Kidney (tissue), 14 donors: ENCODE results near the gene FAM216A. TPM values are rescaled to one million over a fixed set of nuclear protein-coding genes. Genes with fewer than 3 reads are reported as not detected.
"Not testable (repeated sequence)": the region's sequence is repeated elsewhere in the genome, so short reads cannot be mapped to it uniquely, and the experiment has no call there.

Source experiments
- DNase-seq, 5 donors: peaks; one replicate each; pipeline ENCODE4 v3.0.0-alpha.2; 2013 to 2020
- FAIRE-seq: peaks from 2 replicates; lab custom pipeline; 2012; peaks lifted over from hg19 to GRCh38; lab: Jason Lieb, UNC
- H3K27ac ChIP-seq, 2 donors: one replicate each; pipeline ENCODE4 v1.7.0; 2013; ENCODE audit warnings: low read depth in 2 of 2, low read length in 2 of 2, inconsistent platforms in 1 of 2
- H3K27me3 ChIP-seq: one replicate; pipeline ENCODE4 v1.7.1; 2013; ENCODE audit warnings: low read length, inconsistent platforms; ENCODE audit not compliant: control insufficient read depth, insufficient read depth
- H3K36me3 ChIP-seq, 3 donors: one replicate each; pipeline versions ENCODE4 v1.7.0 to v1.7.1; 2013; ENCODE audit warnings: low read length in 3 of 3, control low read depth in 1 of 3, inconsistent platforms in 1 of 3; ENCODE audit not compliant: insufficient read depth in 3 of 3, control insufficient read depth in 2 of 3
- H3K4me1 ChIP-seq, 3 donors: one replicate each; pipeline versions ENCODE4 v1.7.0 to v1.7.1; 2013; ENCODE audit warnings: low read length in 3 of 3, inconsistent platforms in 1 of 3, low read depth in 1 of 3; ENCODE audit not compliant: control insufficient read depth in 2 of 3, insufficient read depth in 2 of 3
- H3K4me3 ChIP-seq, 3 donors: one replicate each; pipeline versions ENCODE4 v1.7.0 to v1.8.1; 2013; ENCODE audit warnings: low read length in 3 of 3, control low read depth in 1 of 3, inconsistent platforms in 1 of 3
- H3K9ac ChIP-seq, 3 donors: one replicate each; pipeline versions ENCODE4 v1.7.0 to v1.7.1; 2013; ENCODE audit warnings: low read length in 3 of 3, control low read depth in 1 of 3, inconsistent platforms in 1 of 3
- H3K9me3 ChIP-seq, 3 donors: one replicate each; pipeline versions ENCODE4 v1.7.0 to v1.7.1; 2013; ENCODE audit warnings: low read length in 3 of 3, control low read depth in 1 of 3, inconsistent platforms in 1 of 3; ENCODE audit not compliant: control insufficient read depth in 2 of 3, insufficient read depth in 1 of 3
- CTCF ChIP-seq: IDR thresholded peaks from 3 replicates; pipeline ENCODE4 v1.5.1; 2012; ENCODE audit warnings: mild to moderate bottlenecking, moderate library complexity, borderline replicate concordance; ENCODE audit not compliant: insufficient read depth; ENCODE audit errors: extremely low read depth
- intact Hi-C: fragments of 100-400 bp; cut with DNase I; formaldehyde crosslinking; loops from one replicate; pipeline ENCODE4 v1.11.1; 2022
- polyA plus RNA-seq: library from polyadenylated mRNA; stranded (reverse); fragments of 350-450 nt; fragmentation: Illumina TruSeq; extraction: RNeasy Lipid Tissue Mini Kit (QIAGEN cat#74804); gene quantifications from one replicate; pipeline ENCODE4 v1.2.3, GENCODE V29; 2014; ENCODE audit warnings: low read depth, low replicate concordance; ENCODE audit not compliant: insufficient read depth
- total RNA-seq: library from RNA; stranded (reverse); fragmentation: NEBNext Ultra II Directional; extraction: Animal tissue kit (Norgen Biotek cat#: 25700); gene quantifications from one replicate; pipeline ENCODE4 v1.2.1, GENCODE V29; 2021
- donor health status: control.
- donor health status: control.
- donor health status: control.
- donor health status: control.
- donor health status: control.
- donor health status: DM: yes; HTN: yes; CAD: no.
- donor health status: Normal renal cell carcinoma (clear cell type).

Gene FAM216A
- total and polyA plus RNA-seq, 2 donors from 2014 or later, result 4.0 to 4.6 TPM

DNA sequence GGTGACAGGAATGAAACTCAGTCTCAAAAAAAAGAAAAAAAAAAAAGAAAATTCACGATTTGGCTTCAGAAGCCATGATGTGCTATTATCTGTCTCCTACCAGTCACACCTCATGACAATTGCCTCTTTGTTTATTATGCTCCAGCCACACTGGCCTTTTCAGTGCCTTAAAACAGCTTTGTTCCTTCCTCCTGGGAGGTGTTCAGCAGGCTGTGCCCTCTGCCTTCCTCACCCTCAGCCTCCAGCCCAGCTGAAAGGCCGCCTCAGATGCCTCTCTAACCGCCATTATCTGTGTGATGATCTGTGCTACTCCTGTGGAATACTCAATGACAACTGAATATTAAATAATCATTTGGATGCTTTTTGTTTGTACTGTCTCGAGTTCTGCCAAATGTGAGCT lies 9.9 kb upstream of the FAM216A start:
- no peaks in the 10 kb centered on the region for H3K27me3 ChIP-seq
- H3K27ac ChIP-seq, result no peak overlapping the region
- H3K4me1 ChIP-seq, result no peaks in the 10 kb centered on the region
- H3K4me3 ChIP-seq, result no peak overlapping the region
- H3K36me3 ChIP-seq, result peaks cover 0 to 12% (median 7%) of the 10 kb centered on the region in 3 donors
- no peak overlapping the region for H3K9ac ChIP-seq
- no peak for DNase-seq
- TF ChIP-seq CTCF, result no peak
- no peaks in the 10 kb centered on the region for H3K9me3 ChIP-seq
- intact Hi-C loops, result no loop called here
- no peak for FAIRE-seq

- DNase-seq, H3K9ac ChIP-seq, H3K4me1 ChIP-seq, H3K27ac ChIP-seq, FAIRE-seq, H3K4me3 ChIP-seq, H3K9me3 ChIP-seq, H3K27me3 ChIP-seq, intact Hi-C loops: not testable (repeated sequence)
- peaks cover 2 to 21% (median 6%) of the 10 kb centered on the region in 3 donors for H3K36me3 ChIP-seq
Measured at GRCh38 chr12:110461189-110461588, 7.5 kb upstream of the FAM216A start.

DNA sequence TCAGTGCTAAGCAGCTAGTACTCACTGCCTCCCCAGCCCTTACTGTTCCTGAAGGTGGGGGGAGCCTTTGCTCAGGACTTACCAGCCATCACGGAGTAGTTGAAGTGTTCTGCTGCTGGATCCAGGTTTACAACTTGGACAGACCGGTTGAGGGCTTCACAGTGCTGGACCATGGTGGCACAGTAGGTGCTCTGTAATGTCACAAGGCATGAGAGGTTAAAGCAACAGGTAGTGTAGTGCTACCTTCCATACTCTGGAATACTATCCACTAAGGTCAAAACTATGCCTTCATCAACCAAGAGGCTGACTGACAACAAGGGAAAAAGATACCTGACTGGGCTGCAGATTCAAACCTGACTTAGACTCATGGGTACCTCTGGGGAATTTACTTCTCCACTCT lies 3.6 kb upstream of the FAM216A start:
- Histone ChIP-seq H3K4me3 (no peak overlapping the region), H3K9ac (no peak overlapping the region), H3K9me3 (no peaks in the 10 kb centered on the region), H3K4me1 (peaks cover 0 to 10% (median 3%) of the 10 kb centered on the region in 3 donors), H3K36me3 (peaks cover 2 to 16% (median 4%) of the 10 kb centered on the region in 3 donors), H3K27me3 (no peaks in the 10 kb centered on the region), H3K27ac (no peak overlapping the region)
- TF ChIP-seq CTCF, result no peak
- intact Hi-C loops, result no loop called here
- DNase-seq, result no peak
- FAIRE-seq, result no peak

GRCh38 chr12:110465765-110466164 lies 2.9 kb upstream of the FAM216A start:
- peaks cover 2 to 12% (median 2%) of the 10 kb centered on the region in 3 donors for H3K36me3 ChIP-seq
- H3K9ac ChIP-seq, H3K9me3 ChIP-seq, H3K4me1 ChIP-seq, intact Hi-C loops, H3K4me3 ChIP-seq, H3K27ac ChIP-seq, DNase-seq, FAIRE-seq, H3K27me3 ChIP-seq: not testable (repeated sequence)
